ENCODE measurements around the gene PCNX3.
"Not testable (repeated sequence)": the region's sequence is repeated elsewhere in the genome, so short reads cannot be mapped to it uniquely, and the experiment has no call there.

DNA sequence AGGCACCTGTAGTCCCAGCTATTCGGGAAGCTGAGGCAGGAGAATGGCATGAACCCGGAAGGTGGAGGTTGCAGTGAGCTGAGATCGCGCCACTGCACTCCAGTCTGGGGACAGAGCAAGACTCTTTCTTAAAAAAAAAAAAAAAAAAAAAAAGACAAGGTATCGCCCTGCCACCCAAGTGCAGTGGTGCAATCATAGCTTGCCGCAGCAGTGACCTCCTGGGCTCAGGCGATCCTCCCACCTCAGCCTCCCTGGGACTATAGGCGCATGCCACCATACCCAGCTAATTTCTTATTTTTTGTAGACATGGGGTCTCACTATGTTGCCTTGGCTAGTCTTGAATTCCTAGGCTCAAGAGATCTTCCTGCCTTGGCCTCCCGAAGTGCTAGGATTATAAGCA, 45.3 kb downstream of the PCNX3 start:
- TF ChIP-seq, protein P1, sequence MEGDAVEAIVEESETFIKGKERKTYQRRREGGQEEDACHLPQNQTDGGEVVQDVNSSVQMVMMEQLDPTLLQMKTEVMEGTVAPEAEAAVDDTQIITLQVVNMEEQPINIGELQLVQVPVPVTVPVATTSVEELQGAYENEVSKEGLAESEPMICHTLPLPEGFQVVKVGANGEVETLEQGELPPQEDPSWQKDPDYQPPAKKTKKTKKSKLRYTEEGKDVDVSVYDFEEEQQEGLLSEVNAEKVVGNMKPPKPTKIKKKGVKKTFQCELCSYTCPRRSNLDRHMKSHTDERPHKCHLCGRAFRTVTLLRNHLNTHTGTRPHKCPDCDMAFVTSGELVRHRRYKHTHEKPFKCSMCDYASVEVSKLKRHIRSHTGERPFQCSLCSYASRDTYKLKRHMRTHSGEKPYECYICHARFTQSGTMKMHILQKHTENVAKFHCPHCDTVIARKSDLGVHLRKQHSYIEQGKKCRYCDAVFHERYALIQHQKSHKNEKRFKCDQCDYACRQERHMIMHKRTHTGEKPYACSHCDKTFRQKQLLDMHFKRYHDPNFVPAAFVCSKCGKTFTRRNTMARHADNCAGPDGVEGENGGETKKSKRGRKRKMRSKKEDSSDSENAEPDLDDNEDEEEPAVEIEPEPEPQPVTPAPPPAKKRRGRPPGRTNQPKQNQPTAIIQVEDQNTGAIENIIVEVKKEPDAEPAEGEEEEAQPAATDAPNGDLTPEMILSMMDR (IDR thresholded peaks at IDR 0.05): not testable (repeated sequence)
- not testable (repeated sequence) for TF ChIP-seq ZFX (IDR thresholded peaks at IDR 0.05; ENCODE audit: borderline replicate concordance)

Measured in 22Rv1 (cell line).